Transverse colon (tissue), 4 donors: Measurements from ENCODE around the gene HECA.

ENCODE experiments used
- CTCF ChIP-seq, 5 experiments: fragments of 200-600 bp in 3 of 5; fragments of 450-650 bp in 2 of 5; sonication (generic) in 3 of 5; IDR thresholded peaks; 1 replicate in 2 of 5; 2 replicates in 3 of 5; pipeline ENCODE4 v1.5.1; 2016 to 2017; ENCODE audit warnings: antibody characterized with exemption in 5 of 5, inconsistent platforms in 3 of 5, mild to moderate bottlenecking in 2 of 5, moderate library complexity in 1 of 5
- EP300 ChIP-seq: sonication (generic); formaldehyde crosslinking; IDR thresholded peaks from one replicate; pipeline ENCODE4 v1.6.1; 2017; ENCODE audit warnings: antibody characterized with exemption, low read depth
- POLR2AphosphoS5 ChIP-seq, 3 donors: sonication (generic); formaldehyde crosslinking; IDR thresholded peaks; one replicate each; pipeline ENCODE4 v1.6.1; 2016; ENCODE audit warnings: antibody characterized with exemption in 3 of 3

GRCh38 chr6:139149383-139149782 lies 14.5 kb downstream of the HECA start:
- no peak for TF ChIP-seq CTCF (IDR thresholded peaks at IDR 0.05)
- no peak for TF ChIP-seq EP300
- TF ChIP-seq POLR2AphosphoS5 (IDR thresholded peaks at IDR 0.05) = no peak
